ENCODE data around the gene TAF4B. TPM values are rescaled to one million over a fixed set of nuclear protein-coding genes. Genes with fewer than 3 reads are reported as not detected.

The TAF4B gene
- total RNA-seq, 6 donors from 2014 or later, result 2.9 to 9.7 (median 6.4) TPM

DNA sequence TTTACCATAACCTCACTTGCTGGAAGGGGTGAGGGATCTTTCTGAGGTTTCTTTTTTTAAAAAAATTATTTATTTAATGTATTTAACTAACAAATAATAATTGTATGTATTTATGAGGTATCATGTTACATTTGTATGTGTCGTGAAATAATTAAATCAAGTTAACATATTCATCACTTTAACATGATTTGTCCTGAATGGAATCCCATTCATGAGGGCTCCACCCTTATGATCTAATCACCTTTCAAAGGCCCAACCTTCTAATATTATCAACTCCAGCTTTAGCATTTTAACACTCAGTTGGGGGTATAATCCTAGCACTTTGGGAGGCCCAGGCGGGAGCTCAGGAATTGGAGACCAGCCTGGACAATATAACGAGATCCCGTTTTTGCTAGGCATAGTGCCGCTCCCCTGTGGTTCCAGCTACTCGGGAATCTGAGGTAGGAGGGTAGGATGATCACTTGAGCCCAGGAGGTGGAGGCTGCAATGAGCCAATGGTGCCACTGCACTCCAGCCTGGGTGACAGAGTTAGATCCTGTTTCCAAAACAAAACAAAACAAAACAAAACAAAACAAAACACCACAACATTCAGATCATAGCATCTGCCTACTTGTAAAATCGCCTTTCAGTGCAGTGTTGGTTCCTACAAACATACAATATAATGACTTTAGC lies 1.1 kb upstream of the TAF4B start:
- WGBS, 2 donors, result 82 to 94% methylated on average over 7 of the region's 7 CpGs
- ATAC-seq (ENCODE audit: low FRiP score in 2 of 2) (no peak), DNase-seq (no peak)
- Histone ChIP-seq H3K36me3 (no peaks in the 10 kb centered on the region), H3K27me3 (no peaks in the 10 kb centered on the region), H3K4me3 (no peak overlapping the region), H3K9me3 (no peaks in the 10 kb centered on the region), H3K4me1 (peaks cover 9 to 25% (median 18%) of the 10 kb centered on the region in 4 donors), H3K27ac (no peak overlapping the region)
- TF ChIP-seq POLR2A (IDR thresholded peaks at IDR 0.05) (no peak), EP300 (IDR thresholded peaks at IDR 0.05) (no peak), POLR2AphosphoS5 (IDR thresholded peaks at IDR 0.05) (no peak)
- TF ChIP-seq, protein P1, sequence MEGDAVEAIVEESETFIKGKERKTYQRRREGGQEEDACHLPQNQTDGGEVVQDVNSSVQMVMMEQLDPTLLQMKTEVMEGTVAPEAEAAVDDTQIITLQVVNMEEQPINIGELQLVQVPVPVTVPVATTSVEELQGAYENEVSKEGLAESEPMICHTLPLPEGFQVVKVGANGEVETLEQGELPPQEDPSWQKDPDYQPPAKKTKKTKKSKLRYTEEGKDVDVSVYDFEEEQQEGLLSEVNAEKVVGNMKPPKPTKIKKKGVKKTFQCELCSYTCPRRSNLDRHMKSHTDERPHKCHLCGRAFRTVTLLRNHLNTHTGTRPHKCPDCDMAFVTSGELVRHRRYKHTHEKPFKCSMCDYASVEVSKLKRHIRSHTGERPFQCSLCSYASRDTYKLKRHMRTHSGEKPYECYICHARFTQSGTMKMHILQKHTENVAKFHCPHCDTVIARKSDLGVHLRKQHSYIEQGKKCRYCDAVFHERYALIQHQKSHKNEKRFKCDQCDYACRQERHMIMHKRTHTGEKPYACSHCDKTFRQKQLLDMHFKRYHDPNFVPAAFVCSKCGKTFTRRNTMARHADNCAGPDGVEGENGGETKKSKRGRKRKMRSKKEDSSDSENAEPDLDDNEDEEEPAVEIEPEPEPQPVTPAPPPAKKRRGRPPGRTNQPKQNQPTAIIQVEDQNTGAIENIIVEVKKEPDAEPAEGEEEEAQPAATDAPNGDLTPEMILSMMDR (IDR thresholded peaks at IDR 0.05), result no peak

DNA sequence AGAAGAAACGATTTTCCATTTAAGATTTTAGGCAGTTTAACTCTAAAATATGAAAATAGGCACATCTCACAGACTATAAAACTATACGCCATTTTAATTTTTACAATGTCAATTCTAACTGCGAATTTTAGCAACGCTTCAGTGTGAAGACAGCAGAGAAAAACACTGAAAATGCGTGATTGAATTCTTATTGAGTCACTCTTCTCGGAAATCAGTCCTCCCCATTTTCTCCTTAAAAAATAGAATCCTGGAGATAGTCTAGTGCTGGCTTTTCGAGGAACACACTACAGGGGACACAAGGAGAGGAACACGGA lies 373 bp upstream of the TAF4B start:
- Histone ChIP-seq H3K36me3 (no peaks in the 10 kb centered on the region), H3K4me1 (peaks cover 9 to 25% (median 18%) of the 10 kb centered on the region in 4 donors), H3K27me3 (no peaks in the 10 kb centered on the region), H3K9me3 (no peaks in the 10 kb centered on the region), H3K27ac (peak overlapping the region in 3 of 4 donors; percentile 27 to 71 (median 68)), H3K4me3 (peak overlapping the region in 3 of 4 donors; percentile 84 to 90 (median 87))
- TF ChIP-seq, protein P1 (IDR thresholded peaks at IDR 0.05), result no peak
- TF ChIP-seq EP300 (IDR thresholded peaks at IDR 0.05), result no peak
- TF ChIP-seq POLR2AphosphoS5 (IDR thresholded peaks at IDR 0.05), result no peak
- no peak for TF ChIP-seq POLR2A (IDR thresholded peaks at IDR 0.05)
- 15 to 20% methylated on average over 8 of the region's 8 CpGs for WGBS, 2 donors
- ATAC-seq (ENCODE audit: low FRiP score in 2 of 2) (no peak), DNase-seq (no peak)

DNA sequence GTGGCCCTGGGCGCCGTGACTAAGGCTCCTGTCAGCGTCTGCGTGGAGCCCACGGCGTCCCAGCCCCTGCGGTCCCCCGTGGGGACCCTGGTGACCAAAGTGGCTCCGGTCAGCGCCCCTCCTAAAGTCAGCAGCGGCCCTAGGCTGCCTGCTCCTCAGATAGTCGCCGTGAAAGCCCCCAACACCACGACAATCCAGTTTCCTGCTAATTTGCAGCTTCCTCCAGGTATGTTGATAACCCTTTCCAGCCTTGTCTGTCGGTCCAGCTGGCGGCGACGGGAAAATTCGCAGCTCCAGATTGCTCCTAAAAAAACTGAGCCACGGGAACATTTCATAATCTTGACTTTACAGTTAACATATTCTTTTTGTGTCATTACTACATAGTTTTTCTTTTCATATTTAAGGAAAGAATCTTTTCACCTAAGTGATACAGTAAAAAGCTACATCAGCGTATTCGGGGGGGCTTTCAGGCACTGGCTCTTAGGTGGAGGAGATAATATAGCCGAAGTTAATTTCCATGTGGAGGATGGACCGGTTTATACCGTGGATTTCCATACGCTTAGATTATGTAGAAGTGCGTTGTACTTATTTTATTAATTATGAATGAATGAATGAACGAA lies 916 bp downstream of the TAF4B start:
- TF ChIP-seq POLR2A (IDR thresholded peaks at IDR 0.05) (no peak), POLR2AphosphoS5 (IDR thresholded peaks at IDR 0.05) (no peak), EP300 (IDR thresholded peaks at IDR 0.05) (no peak)
- TF ChIP-seq, protein P1 (IDR thresholded peaks at IDR 0.05), result no peak
- Histone ChIP-seq H3K4me1 (peaks cover 9 to 25% (median 18%) of the 10 kb centered on the region in 4 donors), H3K4me3 (peak overlapping the region; percentile 84 to 90 (median 86)), H3K27me3 (no peaks in the 10 kb centered on the region), H3K36me3 (no peaks in the 10 kb centered on the region), H3K9me3 (no peaks in the 10 kb centered on the region), H3K27ac (peak overlapping the region in 3 of 4 donors; percentile 68 to 72 (median 71))
- DNase-seq, result no peak
- no peak for ATAC-seq (ENCODE audit: low FRiP score in 2 of 2)
- 27 to 31% methylated on average over 15 to 17 of the region's 28 CpGs for WGBS, 2 donors

DNA sequence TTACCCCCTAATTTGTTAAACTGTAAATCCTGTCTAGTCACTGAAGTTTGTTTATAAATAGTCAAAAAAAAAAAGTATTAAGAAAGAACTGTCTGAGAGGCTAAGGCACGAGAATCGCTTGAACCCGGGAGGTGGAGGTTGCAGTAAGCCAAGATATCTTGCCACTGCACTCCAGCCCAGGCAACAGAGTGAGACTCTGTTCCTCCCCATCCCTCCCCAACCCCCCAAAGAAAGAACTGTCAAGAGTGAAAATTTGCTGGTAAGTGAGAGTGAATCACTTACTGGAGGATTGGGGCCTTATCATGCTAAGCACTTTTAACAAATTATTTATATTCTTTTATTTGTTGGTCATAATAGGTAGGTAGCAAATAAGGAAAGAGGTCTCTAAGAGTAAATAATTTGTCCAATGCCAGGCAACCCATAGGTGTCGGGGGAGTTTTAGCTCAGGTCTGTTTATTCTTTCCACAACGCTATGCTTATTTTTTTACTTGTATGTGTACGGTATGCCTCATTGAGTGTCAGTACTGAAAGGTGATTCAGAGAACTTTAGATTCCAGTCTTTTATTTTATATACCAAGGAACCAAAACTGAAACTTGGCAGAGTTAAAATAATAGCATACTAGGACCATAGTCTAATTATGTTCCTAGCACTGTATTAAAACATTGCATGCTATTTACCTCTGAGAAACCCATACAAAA lies 2.5 kb downstream of the TAF4B start:
- ATAC-seq (ENCODE audit: low FRiP score in 2 of 2) (no peak), DNase-seq (no peak)
- no peaks in the 10 kb centered on the region for H3K27me3 ChIP-seq
- no peaks in the 10 kb centered on the region for H3K9me3 ChIP-seq
- H3K4me1 ChIP-seq, result peaks cover 9 to 25% (median 18%) of the 10 kb centered on the region in 4 donors
- no peaks in the 10 kb centered on the region for H3K36me3 ChIP-seq
- no peak overlapping the region for H3K27ac ChIP-seq
- 81 to 85% methylated on average over 6 of the region's 6 CpGs for WGBS, 2 donors
- no peak overlapping the region for H3K4me3 ChIP-seq
- TF ChIP-seq, protein P1 (IDR thresholded peaks at IDR 0.05), result no peak
- no peak for TF ChIP-seq EP300 (IDR thresholded peaks at IDR 0.05)
- no peak for TF ChIP-seq POLR2AphosphoS5 (IDR thresholded peaks at IDR 0.05)
- TF ChIP-seq POLR2A (IDR thresholded peaks at IDR 0.05), result no peak

Data from upper lobe of left lung (tissue), 6 donors.